ENCODE data around the gene TNIP3.

DNA sequence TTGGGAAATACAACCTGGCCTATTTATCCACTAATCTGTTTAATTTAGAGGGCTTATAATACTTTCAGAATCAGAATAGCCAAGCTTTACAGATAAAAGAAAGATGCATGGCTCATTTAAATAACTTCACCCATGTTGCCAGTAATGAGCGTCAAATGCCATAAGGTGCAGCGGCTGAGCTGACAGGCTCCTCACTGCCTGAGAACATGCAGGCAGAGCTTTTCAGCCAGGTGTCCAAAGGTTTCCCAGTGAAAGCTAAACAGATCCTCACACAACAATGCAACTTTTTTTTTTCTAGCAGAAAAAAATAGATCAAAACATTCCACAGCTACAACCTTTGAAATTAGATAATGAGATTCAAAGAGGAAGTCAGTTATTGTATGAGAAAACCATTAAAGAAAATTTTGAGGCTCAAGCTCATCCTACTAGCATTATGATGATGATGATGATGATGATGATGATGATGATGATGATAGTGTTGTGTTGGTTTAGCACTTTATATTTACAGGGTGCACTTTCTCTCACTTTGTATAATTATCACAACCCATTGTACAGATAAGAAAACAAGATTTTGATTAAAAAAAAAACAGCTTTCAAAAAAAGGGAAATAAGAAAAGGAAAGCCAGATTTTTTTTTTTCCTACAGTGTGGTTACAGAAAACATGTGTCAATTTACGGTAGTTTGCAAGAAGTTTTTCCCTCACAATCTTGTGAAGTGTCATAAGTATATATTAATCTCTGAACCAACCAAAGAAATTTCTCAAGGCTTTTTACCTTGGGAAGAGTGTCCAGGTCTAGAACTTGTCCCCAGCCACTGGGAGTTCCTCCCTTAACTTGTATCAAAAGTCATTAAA, 12.2 kb upstream of the TNIP3 start:
- TF ChIP-seq, protein P1, sequence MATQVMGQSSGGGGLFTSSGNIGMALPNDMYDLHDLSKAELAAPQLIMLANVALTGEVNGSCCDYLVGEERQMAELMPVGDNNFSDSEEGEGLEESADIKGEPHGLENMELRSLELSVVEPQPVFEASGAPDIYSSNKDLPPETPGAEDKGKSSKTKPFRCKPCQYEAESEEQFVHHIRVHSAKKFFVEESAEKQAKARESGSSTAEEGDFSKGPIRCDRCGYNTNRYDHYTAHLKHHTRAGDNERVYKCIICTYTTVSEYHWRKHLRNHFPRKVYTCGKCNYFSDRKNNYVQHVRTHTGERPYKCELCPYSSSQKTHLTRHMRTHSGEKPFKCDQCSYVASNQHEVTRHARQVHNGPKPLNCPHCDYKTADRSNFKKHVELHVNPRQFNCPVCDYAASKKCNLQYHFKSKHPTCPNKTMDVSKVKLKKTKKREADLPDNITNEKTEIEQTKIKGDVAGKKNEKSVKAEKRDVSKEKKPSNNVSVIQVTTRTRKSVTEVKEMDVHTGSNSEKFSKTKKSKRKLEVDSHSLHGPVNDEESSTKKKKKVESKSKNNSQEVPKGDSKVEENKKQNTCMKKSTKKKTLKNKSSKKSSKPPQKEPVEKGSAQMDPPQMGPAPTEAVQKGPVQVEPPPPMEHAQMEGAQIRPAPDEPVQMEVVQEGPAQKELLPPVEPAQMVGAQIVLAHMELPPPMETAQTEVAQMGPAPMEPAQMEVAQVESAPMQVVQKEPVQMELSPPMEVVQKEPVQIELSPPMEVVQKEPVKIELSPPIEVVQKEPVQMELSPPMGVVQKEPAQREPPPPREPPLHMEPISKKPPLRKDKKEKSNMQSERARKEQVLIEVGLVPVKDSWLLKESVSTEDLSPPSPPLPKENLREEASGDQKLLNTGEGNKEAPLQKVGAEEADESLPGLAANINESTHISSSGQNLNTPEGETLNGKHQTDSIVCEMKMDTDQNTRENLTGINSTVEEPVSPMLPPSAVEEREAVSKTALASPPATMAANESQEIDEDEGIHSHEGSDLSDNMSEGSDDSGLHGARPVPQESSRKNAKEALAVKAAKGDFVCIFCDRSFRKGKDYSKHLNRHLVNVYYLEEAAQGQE (IDR thresholded peaks at IDR 0.05; ENCODE audit: insufficient read depth in 1 of 2, low read depth in 2 of 2, low read length in 2 of 2) = no peak
- TF ChIP-seq TAF1 (IDR thresholded peaks at IDR 0.05; ENCODE audit: borderline replicate concordance, insufficient read depth, low read length) = no peak
- no peak for TF ChIP-seq FOXP2 (optimal IDR thresholded peaks at IDR 0.05; ENCODE audit: borderline replicate concordance, extremely low read depth, extremely low read length, insufficient read depth)
- no peak for TF ChIP-seq POLR2AphosphoS5 (IDR thresholded peaks at IDR 0.05; ENCODE audit: low read depth, low read length)
- TF ChIP-seq SIN3A (IDR thresholded peaks at IDR 0.05; ENCODE audit: borderline replicate concordance, insufficient read depth, low read length) = no peak

Measured in PFSK-1 (cell line).